A673 (cell line): ENCODE data around the gene FRAT1. TPM values are rescaled to one million over a fixed set of nuclear protein-coding genes. Genes with fewer than 3 reads are reported as not detected.
A peak's percentile ranks its signal among the peaks of the same experiment; 100 is the strongest.

Experiments
- BruUV-seq: library from RNA; stranded (reverse); fragments of 400-500 nt; replicated peaks from 2 replicates; lab custom pipeline; 2021; lab: Mats Ljungman, UMichigan
- CTCF ChIA-PET: fragments of 300-600 bp; sonication (Branson Sonifier 250); formaldehyde crosslinking; loops from one replicate; lab custom pipeline; 2022; ENCODE audit warnings: antibody characterized with exemption; lab: Charles Lee
- POLR2A ChIA-PET: fragments of 300-600 bp; sonication (Branson Sonifier 250); formaldehyde crosslinking; loops from one replicate; lab custom pipeline; 2022; ENCODE audit warnings: antibody characterized with exemption; ENCODE audit not compliant: low non-redundant PET; lab: Charles Lee
- DNase-seq: peaks from one replicate; pipeline ENCODE4 v3.0.0-alpha.2; 2015; ENCODE audit warnings: low spot score
- H3K27ac ChIP-seq: fragments of 200-600 bp; sonication (generic); 2 replicates; pipeline ENCODE4 v1.5.1; 2016; ENCODE audit warnings: mixed run types, low read depth, mild to moderate bottlenecking, mixed read lengths, antibody characterized with exemption, low read length; ENCODE audit not compliant: poor library complexity, severe bottlenecking
- H3K27me3 ChIP-seq: fragments of 200-600 bp; sonication (generic); replicated peaks from 2 replicates; pipeline ENCODE4 v1.6.1; 2017; ENCODE audit warnings: mixed run types, low read depth, mild to moderate bottlenecking, mixed read lengths, antibody characterized with exemption, low read length; ENCODE audit not compliant: insufficient read depth, poor library complexity
- H3K36me3 ChIP-seq: fragments of 200-600 bp; sonication (generic); 2 replicates; pipeline ENCODE4 v1.6.1; 2016; ENCODE audit warnings: mixed run types, mild to moderate bottlenecking, mixed read lengths, antibody characterized with exemption, low read length; ENCODE audit not compliant: insufficient read depth, poor library complexity, severe bottlenecking
- H3K4me1 ChIP-seq: fragments of 200-600 bp; sonication (generic); 2 replicates; pipeline ENCODE4 v1.6.1; 2017; ENCODE audit warnings: mixed run types, mild to moderate bottlenecking, mixed read lengths, antibody characterized with exemption, low read length; ENCODE audit not compliant: insufficient read depth, poor library complexity, severe bottlenecking
- H3K4me3 ChIP-seq: fragments of 200-600 bp; sonication (generic); 2 replicates; pipeline ENCODE4 v1.5.1; 2016; ENCODE audit warnings: low read depth, mixed run types, mild to moderate bottlenecking, mixed read lengths, low read length; ENCODE audit not compliant: poor library complexity, severe bottlenecking
- H3K9me3 ChIP-seq: fragments of 200-600 bp; sonication (generic); 2 replicates; pipeline ENCODE4 v1.6.1; 2016; ENCODE audit warnings: mixed run types, low read depth, mild to moderate bottlenecking, mixed read lengths, antibody characterized with exemption, low read length; ENCODE audit not compliant: poor library complexity, severe bottlenecking
- CTCF ChIP-seq: fragments of 300-800, 200-600 bp; sonication (generic); conservative IDR thresholded peaks from 2 replicates; pipeline ENCODE4 v1.5.1; 2017; ENCODE audit warnings: low read depth, mild to moderate bottlenecking, antibody characterized with exemption, low read length, moderate library complexity, mixed read lengths
- EZH2 ChIP-seq: fragments of 200-600 bp; sonication (generic); IDR thresholded peaks from 2 replicates; pipeline ENCODE4 v1.6.1; 2017; ENCODE audit warnings: borderline replicate concordance, low read depth, mild to moderate bottlenecking, mixed read lengths, antibody characterized with exemption, low read length; ENCODE audit not compliant: poor library complexity, severe bottlenecking
- intact Hi-C: fragments of 100-400 bp; cut with micrococcal nuclease; formaldehyde crosslinking; loops from one replicate; pipeline ENCODE4 v1.10.0; 2022; ENCODE audit not compliant: unreplicated experiment
- total RNA-seq: library from RNA; stranded (reverse); gene quantifications from 2 replicates; pipeline ENCODE4 v1.2.3, GENCODE V29; 2021

FRAT1 gene
- total RNA-seq, 1 experiment from 2014 or later = 0.45 TPM

GRCh38 chr10:97331153-97331703, 12.2 kb downstream of the FRAT1 start:
- H3K27ac ChIP-seq = no peak overlapping the region
- BruUV-seq = no TSS peak
- no peaks in the 10 kb centered on the region for H3K9me3 ChIP-seq
- ChIA-PET CTCF (no interaction called here), POLR2A (interaction anchor here (0.8 kb wide), 1 partner anchor 809 kb away, joined by 5 read pairs; no protein-coding TSS in a partner anchor)
- H3K4me1 ChIP-seq = peaks cover 1% of the 10 kb centered on the region
- intact Hi-C loops = loop anchor here (5.0 kb wide), 1 partner anchor 54 kb away; no protein-coding TSS in a partner anchor
- TF ChIP-seq EZH2 (no peak), CTCF (no peak)
- no peak for DNase-seq
- H3K4me3 ChIP-seq = no peak overlapping the region
- no peaks in the 10 kb centered on the region for H3K27me3 ChIP-seq
- no peaks in the 10 kb centered on the region for H3K36me3 ChIP-seq

- TSS peak; percentile 61 for BruUV-seq
- peaks cover 16% of the 10 kb centered on the region for H3K4me1 ChIP-seq
- peak; percentile 62 for DNase-seq
- CTCF ChIA-PET = interaction anchor here (0.6 to 1.9 kb wide), 2 partner anchors 54 to 162 kb away, joined by 3 to 14 read pairs; no protein-coding TSS in a partner anchor
- no peaks in the 10 kb centered on the region for H3K27me3 ChIP-seq
- no peaks in the 10 kb centered on the region for H3K9me3 ChIP-seq
- peak overlapping the region; percentile 75 for H3K4me3 ChIP-seq
- intact Hi-C loops = loop anchor here (5.0 kb wide), 1 partner anchor 55 kb away; no protein-coding TSS in a partner anchor
- H3K27ac ChIP-seq = peak overlapping the region; percentile 39
- POLR2A ChIA-PET = interaction anchor here (0.6 kb wide), 1 partner anchor 8 kb away, joined by 3 read pairs; no protein-coding TSS in a partner anchor
- TF ChIP-seq CTCF (no peak), EZH2 (no peak)
- H3K36me3 ChIP-seq = no peaks in the 10 kb centered on the region
These were observed 13.7 kb downstream of the FRAT1 start for GRCh38 chr10:97332591-97333350.

GRCh38 chr10:97333351-97333600, 14.2 kb downstream of the FRAT1 start:
- CTCF ChIA-PET = interaction anchor here (0.6 to 1.9 kb wide), 3 partner anchors 54 to 296 kb away, joined by 3 to 14 read pairs (median 3); no protein-coding TSS in a partner anchor
- TF ChIP-seq CTCF (peak; percentile 38; the same call in 1 of the 2 replicates), EZH2 (no peak)
- intact Hi-C loops = loop anchor here (5.0 kb wide), 1 partner anchor 56 kb away; no protein-coding TSS in a partner anchor
- Histone ChIP-seq H3K27ac (peak overlapping the region; percentile 62), H3K4me3 (peak overlapping the region; percentile 75), H3K9me3 (no peaks in the 10 kb centered on the region), H3K27me3 (no peaks in the 10 kb centered on the region), H3K36me3 (no peaks in the 10 kb centered on the region), H3K4me1 (peaks cover 18% of the 10 kb centered on the region)
- DNase-seq = peak; percentile 66
- POLR2A ChIA-PET = no interaction called here
- no TSS peak for BruUV-seq
